T-cell (primary cell): Measurements from ENCODE around the gene MVB12B. TPM values are rescaled to one million over a fixed set of nuclear protein-coding genes. Genes with fewer than 3 reads are reported as not detected.

Experiments used
- ATAC-seq, 4 experiments: fragments of 200-7000 bp in 3 of 4; fragments of 150-1000 bp in 1 of 4; cut with Tn5 transposase; replicated peaks in 1 of 4; 1 replicate in 3 of 4; 2 replicates in 1 of 4; pipeline ENCODE4 v1.10.0; 2021; ENCODE audit warnings: moderate library complexity in 3 of 4, mild to moderate bottlenecking in 2 of 4, moderate number of reproducible peaks in 1 of 4
- CTCF ChIA-PET, 2 donors: fragments of 300-600 bp; sonication (Branson Sonifier 250); formaldehyde crosslinking; loops; one replicate each; lab custom pipeline; 2022; ENCODE audit warnings: antibody characterized with exemption in 2 of 2; lab: Charles Lee
- POLR2A ChIA-PET, 2 donors: fragments of 300-600 bp; sonication (Branson Sonifier 250); formaldehyde crosslinking; loops; one replicate each; lab custom pipeline; 2022; ENCODE audit warnings: antibody characterized with exemption in 2 of 2; lab: Charles Lee
- DNase-seq, 35 experiments: peaks; one replicate each; pipeline versions ENCODE4 v3.0.0 to v3.0.0-alpha.2; 2013 to 2023
- H3K27ac ChIP-seq: one replicate; pipeline ENCODE4 v1.5.1; 2013; ENCODE audit warnings: low read length
- H3K27me3 ChIP-seq, 2 experiments: replicated peaks in 1 of 2; 1 replicate in 1 of 2; 2 replicates in 1 of 2; pipeline versions ENCODE4 v1.6.1 to v1.7.0; 2013; ENCODE audit warnings: low read length in 1 of 2, mixed read lengths in 1 of 2; ENCODE audit not compliant: control insufficient read depth in 2 of 2, insufficient read depth in 2 of 2; ENCODE audit errors: extremely low read depth in 1 of 2
- H3K36me3 ChIP-seq, 2 donors: 1 replicate in 1 of 2; 2 replicates in 1 of 2; pipeline versions ENCODE4 v1.6.1 to v1.7.0; 2013; ENCODE audit warnings: low read length in 1 of 2; ENCODE audit not compliant: control insufficient read depth in 2 of 2, insufficient read depth in 1 of 2; ENCODE audit errors: extremely low read depth in 1 of 2
- H3K4me1 ChIP-seq, 2 experiments: 1 replicate in 1 of 2; 2 replicates in 1 of 2; pipeline versions ENCODE4 v1.6.1 to v1.7.0; 2013; ENCODE audit warnings: low read length in 2 of 2, mixed read lengths in 1 of 2; ENCODE audit not compliant: insufficient read depth in 2 of 2, control insufficient read depth in 1 of 2; ENCODE audit errors: extremely low read depth in 1 of 2
- H3K4me3 ChIP-seq, 2 donors: 1 replicate in 1 of 2; 2 replicates in 1 of 2; pipeline versions ENCODE4 v1.5.1 to v1.7.0; 2013; ENCODE audit warnings: mild to moderate bottlenecking in 2 of 2, low read length in 1 of 2, moderate library complexity in 1 of 2; ENCODE audit not compliant: control insufficient read depth in 1 of 2; ENCODE audit errors: extremely low read depth in 1 of 2
- H3K9me3 ChIP-seq: 2 replicates; pipeline ENCODE4 v1.7.0; 2013
- H3K27ac Mint-ChIP-seq, 2 donors: one replicate each; pipeline ENCODE4 v1.8.0; 2020 to 2021; ENCODE audit warnings: mild to moderate bottlenecking in 2 of 2, mixed read lengths in 2 of 2
- H3K27me3 Mint-ChIP-seq, 2 donors: one replicate each; pipeline ENCODE4 v1.8.0; 2021 to 2022; ENCODE audit warnings: mixed read lengths in 2 of 2
- H3K36me3 Mint-ChIP-seq: one replicate; pipeline ENCODE4 v1.8.0; 2021; ENCODE audit warnings: mixed read lengths
- H3K4me1 Mint-ChIP-seq, 3 donors: one replicate each; pipeline ENCODE4 v1.8.0; 2020 to 2022; ENCODE audit warnings: mixed read lengths in 3 of 3, mild to moderate bottlenecking in 1 of 3
- H3K4me3 Mint-ChIP-seq, 3 donors: one replicate each; pipeline ENCODE4 v1.8.0; 2020 to 2022; ENCODE audit warnings: mild to moderate bottlenecking in 3 of 3, mixed read lengths in 3 of 3, moderate library complexity in 3 of 3
- H3K9me3 Mint-ChIP-seq, 3 donors: one replicate each; pipeline ENCODE4 v1.8.0; 2020 to 2022; ENCODE audit warnings: mixed read lengths in 3 of 3
- WGBS: methylation state at CpG from one replicate; pipeline ENCODE4 v1.1.5; 2013; ENCODE audit warnings: missing lambda C conversion rate; ENCODE audit not compliant: insufficient coverage; 5-methylcytosine and 5-hydroxymethylcytosine counted together
- total RNA-seq, 35 experiments: library from RNA in 6 of 35; stranded (reverse) in 6 of 35; fragments of 120-200 nt in 1 of 35; gene quantifications; one replicate each; pipeline versions ENCODE4 v1.2.1 to v1.2.4 and lab custom pipeline; 2013 to 2026

The MVB12B gene
- total RNA-seq, 5 donors from 2014 or later (not counting 1 experiment from before 2014, with no cell fraction given) = 8.2 to 25.2 (median 10.6) TPM

- POLR2A ChIA-PET = no interaction called here
- H3K27me3 Mint-ChIP-seq = no peaks in the 10 kb centered on the region
These were observed 97.2 kb downstream of the MVB12B start for GRCh38 chr9:126423916-126424185.

GRCh38 chr9:126424511-126424910 lies 97.9 kb downstream of the MVB12B start:
- H3K4me3 Mint-ChIP-seq = peak overlapping the region in 1 of 3 donors; percentile 47
- Histone ChIP-seq H3K9me3 (no peaks in the 10 kb centered on the region), H3K27me3 (no peaks in the 10 kb centered on the region), H3K27ac (no peak overlapping the region), H3K36me3 (peaks cover 0 to 9% of the 10 kb centered on the region in 2 donors), H3K4me3 (no peak overlapping the region), H3K4me1 (peaks cover 15 to 21% of the 10 kb centered on the region in 2 experiments)
- no peak overlapping the region for H3K27ac Mint-ChIP-seq
- 89% methylated on average over 5 of the region's 8 CpGs for WGBS
- ATAC-seq (no peak), DNase-seq (no peak)
- POLR2A ChIA-PET = no interaction called here
- CTCF ChIA-PET = interaction anchor here in 1 of 2 donors (0.5 kb wide), 1 partner anchor 26 kb away, joined by 3 read pairs; no protein-coding TSS in a partner anchor
- peaks cover 23 to 35% (median 23%) of the 10 kb centered on the region in 3 donors for H3K4me1 Mint-ChIP-seq
- H3K27me3 Mint-ChIP-seq = no peaks in the 10 kb centered on the region
- peaks cover 20% of the 10 kb centered on the region for H3K36me3 Mint-ChIP-seq
- H3K9me3 Mint-ChIP-seq = no peaks in the 10 kb centered on the region

More at GRCh38 chr9:126423916-126424185, 97.2 kb downstream of the MVB12B start:
- CTCF ChIA-PET = no interaction called here
- Mint-ChIP-seq H3K9me3 (no peaks in the 10 kb centered on the region), H3K36me3 (peaks cover 22% of the 10 kb centered on the region), H3K4me3 (peak overlapping the region in 1 of 3 donors; percentile 47), H3K27ac (peak overlapping the region in 1 of 2 donors; percentile 27), H3K4me1 (peaks cover 23 to 35% (median 23%) of the 10 kb centered on the region in 3 donors)
- WGBS = 29% methylated on average over 1 of the region's 3 CpGs
- no peaks in the 10 kb centered on the region for H3K9me3 ChIP-seq
- ATAC-seq (no peak), DNase-seq (no peak)
- H3K27ac ChIP-seq = peak overlapping the region; percentile 3
- H3K36me3 ChIP-seq = peaks cover 0 to 9% of the 10 kb centered on the region in 2 donors
- H3K4me1 ChIP-seq = peaks cover 15 to 21% of the 10 kb centered on the region in 2 experiments
- H3K4me3 ChIP-seq = peak overlapping the region in 1 of 2 donors; percentile 3
- no peaks in the 10 kb centered on the region for H3K27me3 ChIP-seq

GRCh38 chr9:126428534-126429175 lies 102.0 kb downstream of the MVB12B start:
- no peak overlapping the region for H3K27ac Mint-ChIP-seq
- H3K36me3 Mint-ChIP-seq = peaks cover 16% of the 10 kb centered on the region
- ATAC-seq = no peak

GRCh38 chr9:126429190-126429589 lies 102.6 kb downstream of the MVB12B start:
- POLR2A ChIA-PET = no interaction called here

More at GRCh38 chr9:126428534-126429175, 102.0 kb downstream of the MVB12B start:
- Histone ChIP-seq H3K4me3 (no peak overlapping the region), H3K36me3 (peaks cover 0 to 2% of the 10 kb centered on the region in 2 donors), H3K27ac (no peak overlapping the region), H3K27me3 (no peaks in the 10 kb centered on the region), H3K9me3 (no peaks in the 10 kb centered on the region), H3K4me1 (peaks cover 3 to 7% of the 10 kb centered on the region in 2 experiments)
- H3K27me3 Mint-ChIP-seq = no peaks in the 10 kb centered on the region
- CTCF ChIA-PET = no interaction called here
- H3K4me1 Mint-ChIP-seq = peaks cover 10 to 13% (median 11%) of the 10 kb centered on the region in 3 donors
- peak in 1 of 35 experiments; percentile 8 for DNase-seq
- WGBS = 64% methylated on average over 2 of the region's 9 CpGs
- POLR2A ChIA-PET = no interaction called here
- H3K4me3 Mint-ChIP-seq = no peak overlapping the region
- no peaks in the 10 kb centered on the region for H3K9me3 Mint-ChIP-seq

GRCh38 chr9:126430124-126430523 lies 103.5 kb downstream of the MVB12B start:
- H3K27ac ChIP-seq = no peak overlapping the region
- ChIA-PET CTCF (no interaction called here), POLR2A (no interaction called here)
- Mint-ChIP-seq H3K9me3 (no peaks in the 10 kb centered on the region), H3K27me3 (no peaks in the 10 kb centered on the region), H3K36me3 (peaks cover 5% of the 10 kb centered on the region), H3K4me1 (no peaks in the 10 kb centered on the region), H3K27ac (no peak overlapping the region), H3K4me3 (no peak overlapping the region)
- no peaks in the 10 kb centered on the region for H3K36me3 ChIP-seq
- no peaks in the 10 kb centered on the region for H3K4me1 ChIP-seq
- DNase-seq = no peak
- no peaks in the 10 kb centered on the region for H3K9me3 ChIP-seq
- no peak for ATAC-seq
- WGBS = 94% methylated on average over 5 of the region's 6 CpGs
- H3K4me3 ChIP-seq = no peak overlapping the region
- no peaks in the 10 kb centered on the region for H3K27me3 ChIP-seq

More at GRCh38 chr9:126429190-126429589, 102.6 kb downstream of the MVB12B start:
- H3K4me1 ChIP-seq = peaks cover 0 to 2% of the 10 kb centered on the region in 2 experiments
- DNase-seq = no peak
- H3K4me1 Mint-ChIP-seq = peaks cover 4 to 8% (median 6%) of the 10 kb centered on the region in 3 donors
- ATAC-seq = no peak
- H3K4me3 Mint-ChIP-seq = no peak overlapping the region
- H3K27me3 ChIP-seq = no peaks in the 10 kb centered on the region
- H3K36me3 Mint-ChIP-seq = peaks cover 13% of the 10 kb centered on the region
- no peak overlapping the region for H3K27ac ChIP-seq
- no peak overlapping the region for H3K27ac Mint-ChIP-seq
- H3K36me3 ChIP-seq = peaks cover 0 to under 1% of the 10 kb centered on the region in 2 donors
- CTCF ChIA-PET = no interaction called here
- H3K9me3 ChIP-seq = no peaks in the 10 kb centered on the region
- no peaks in the 10 kb centered on the region for H3K27me3 Mint-ChIP-seq
- H3K9me3 Mint-ChIP-seq = no peaks in the 10 kb centered on the region
- 99% methylated on average over 6 of the region's 8 CpGs for WGBS
- H3K4me3 ChIP-seq = no peak overlapping the region

GRCh38 chr9:126431077-126431742 lies 104.6 kb downstream of the MVB12B start:
- ATAC-seq = no peak
- Mint-ChIP-seq H3K4me1 (no peaks in the 10 kb centered on the region), H3K9me3 (no peaks in the 10 kb centered on the region), H3K27ac (no peak overlapping the region), H3K27me3 (no peaks in the 10 kb centered on the region), H3K4me3 (no peak overlapping the region), H3K36me3 (no peaks in the 10 kb centered on the region)
- no peaks in the 10 kb centered on the region for H3K9me3 ChIP-seq
- H3K4me3 ChIP-seq = no peak overlapping the region
- no peak overlapping the region for H3K27ac ChIP-seq
- H3K4me1 ChIP-seq = no peaks in the 10 kb centered on the region
- H3K27me3 ChIP-seq = no peaks in the 10 kb centered on the region
- ChIA-PET CTCF (no interaction called here), POLR2A (no interaction called here)
- no peak for DNase-seq
- WGBS = 94% methylated on average over 4 of the region's 11 CpGs
- H3K36me3 ChIP-seq = no peaks in the 10 kb centered on the region
